Endodermal cell (in vitro differentiated cells): ENCODE data around the gene MGAT3. TPM values are rescaled to one million over a fixed set of nuclear protein-coding genes. Genes with fewer than 3 reads are reported as not detected.

Source experiments
- DNase-seq: peaks from one replicate; pipeline ENCODE4 v3.0.0-alpha.2; 2017
- H3K27ac ChIP-seq: 2 replicates; pipeline ENCODE4 v1.5.1; 2013; ENCODE audit warnings: mild to moderate bottlenecking, low read depth, low read length, moderate library complexity
- H3K27me3 ChIP-seq: 2 replicates; pipeline ENCODE4 v1.6.1; 2013; ENCODE audit warnings: mild to moderate bottlenecking, low read length, moderate library complexity; ENCODE audit not compliant: insufficient read depth, control insufficient read depth, poor library complexity, severe bottlenecking
- H3K36me3 ChIP-seq: 2 replicates; pipeline ENCODE4 v1.7.0; 2013; ENCODE audit warnings: mild to moderate bottlenecking, low read length, moderate library complexity; ENCODE audit not compliant: control insufficient read depth, insufficient read depth
- H3K4me1 ChIP-seq: one replicate; pipeline ENCODE4 v1.7.0; 2013; ENCODE audit warnings: low read length; ENCODE audit not compliant: control insufficient read depth, insufficient read depth
- H3K4me3 ChIP-seq: 2 replicates; pipeline ENCODE4 v1.5.1; 2013; ENCODE audit warnings: mild to moderate bottlenecking, low read length, moderate library complexity
- H3K9ac ChIP-seq: 2 replicates; pipeline ENCODE4 v1.6.1; 2013; ENCODE audit warnings: mild to moderate bottlenecking, low read length, moderate library complexity; ENCODE audit not compliant: poor library complexity, severe bottlenecking; ENCODE audit errors: extremely low read depth
- H3K9me3 ChIP-seq: 2 replicates; pipeline ENCODE4 v1.6.1; 2013; ENCODE audit warnings: mild to moderate bottlenecking, low read length, moderate library complexity; ENCODE audit not compliant: control insufficient read depth
- H3K27ac Mint-ChIP-seq: 2 replicates; pipeline ENCODE4 v1.8.0; 2020; ENCODE audit warnings: mixed read lengths
- H3K27me3 Mint-ChIP-seq: 2 replicates; pipeline ENCODE4 v1.8.0; 2021; ENCODE audit warnings: mild to moderate bottlenecking, mixed read lengths; ENCODE audit not compliant: insufficient read depth
- H3K36me3 Mint-ChIP-seq: 2 replicates; pipeline ENCODE4 v1.8.0; 2020; ENCODE audit warnings: low read depth, mixed read lengths
- H3K4me1 Mint-ChIP-seq: 2 replicates; pipeline ENCODE4 v1.8.0; 2020; ENCODE audit warnings: mixed read lengths
- H3K4me3 Mint-ChIP-seq: 2 replicates; pipeline ENCODE4 v1.8.0; 2020; ENCODE audit warnings: mild to moderate bottlenecking, moderate library complexity, mixed read lengths
- H3K9me3 Mint-ChIP-seq: 2 replicates; pipeline ENCODE4 v1.8.0; 2020; ENCODE audit warnings: mild to moderate bottlenecking, mixed read lengths
- WGBS, 2 experiments: methylation state at CpG; one replicate each; pipeline versions ENCODE4 v1.1.5 to v1.1.7; 2013; ENCODE audit warnings: missing lambda C conversion rate in 2 of 2, mixed read lengths in 1 of 2; ENCODE audit not compliant: insufficient coverage in 1 of 2, insufficient read length in 1 of 2; 5-methylcytosine and 5-hydroxymethylcytosine counted together
- total RNA-seq, 2 donors: library from RNA; stranded (reverse); fragmentation: NEBNext Ultra II Directional in 1 of 2; extraction: Animal tissue kit (Norgen Biotek cat#: 25700) in 1 of 2; gene quantifications; 2 replicates in 1 of 2; 3 replicates in 1 of 2; pipeline ENCODE4 v1.2.1, GENCODE V29; 2021
- TF ChIP-seq, protein P1 (sequence below): fragments of 200-600 bp; sonication (generic); conservative IDR thresholded peaks from 2 replicates; pipeline ENCODE4 v1.5.0; 2021; ENCODE audit warnings: antibody characterized with exemption, mild to moderate bottlenecking

MGAT3 gene
- total RNA-seq, 2 donors from 2014 or later, result 9.0 to 16.7 TPM

DNA sequence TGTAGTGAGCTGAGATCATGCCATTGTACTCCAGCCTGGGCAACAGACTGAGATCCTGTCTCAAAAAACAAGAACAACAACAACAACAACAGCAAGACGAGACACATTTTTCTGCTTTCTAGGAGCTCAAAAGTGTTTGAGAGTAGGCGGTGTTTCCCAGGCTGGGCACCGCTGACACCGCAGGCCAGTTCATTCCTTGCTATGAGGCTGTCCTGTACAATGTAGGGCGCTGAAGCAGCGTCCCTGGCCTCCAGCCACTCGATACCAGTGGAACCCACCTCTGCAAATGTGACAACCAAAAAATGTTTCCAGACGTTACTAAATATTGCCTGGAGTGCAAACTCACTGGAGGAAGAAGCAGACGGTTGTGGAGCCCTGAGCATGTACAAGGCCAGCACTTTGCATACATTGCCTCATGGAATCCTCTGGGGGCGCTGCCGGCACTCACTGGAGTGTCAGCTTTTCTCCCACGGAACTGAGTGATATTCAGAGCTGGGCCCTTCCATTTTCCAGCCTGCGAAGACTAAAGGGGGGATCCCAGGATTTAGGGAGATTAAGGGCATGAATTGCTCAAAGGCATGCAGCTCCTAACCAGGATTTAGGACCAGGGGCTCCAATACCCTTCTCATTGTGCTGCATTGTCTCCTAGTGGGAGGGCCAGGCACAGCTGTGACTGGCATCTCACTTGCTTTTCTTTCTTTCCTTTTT lies 39.5 kb downstream of the MGAT3 start:
- TF ChIP-seq, protein P1, sequence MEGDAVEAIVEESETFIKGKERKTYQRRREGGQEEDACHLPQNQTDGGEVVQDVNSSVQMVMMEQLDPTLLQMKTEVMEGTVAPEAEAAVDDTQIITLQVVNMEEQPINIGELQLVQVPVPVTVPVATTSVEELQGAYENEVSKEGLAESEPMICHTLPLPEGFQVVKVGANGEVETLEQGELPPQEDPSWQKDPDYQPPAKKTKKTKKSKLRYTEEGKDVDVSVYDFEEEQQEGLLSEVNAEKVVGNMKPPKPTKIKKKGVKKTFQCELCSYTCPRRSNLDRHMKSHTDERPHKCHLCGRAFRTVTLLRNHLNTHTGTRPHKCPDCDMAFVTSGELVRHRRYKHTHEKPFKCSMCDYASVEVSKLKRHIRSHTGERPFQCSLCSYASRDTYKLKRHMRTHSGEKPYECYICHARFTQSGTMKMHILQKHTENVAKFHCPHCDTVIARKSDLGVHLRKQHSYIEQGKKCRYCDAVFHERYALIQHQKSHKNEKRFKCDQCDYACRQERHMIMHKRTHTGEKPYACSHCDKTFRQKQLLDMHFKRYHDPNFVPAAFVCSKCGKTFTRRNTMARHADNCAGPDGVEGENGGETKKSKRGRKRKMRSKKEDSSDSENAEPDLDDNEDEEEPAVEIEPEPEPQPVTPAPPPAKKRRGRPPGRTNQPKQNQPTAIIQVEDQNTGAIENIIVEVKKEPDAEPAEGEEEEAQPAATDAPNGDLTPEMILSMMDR, result peak; percentile 89
- Mint-ChIP-seq H3K27ac (no peak overlapping the region), H3K27me3 (peaks cover 37% of the 10 kb centered on the region), H3K36me3 (no peaks in the 10 kb centered on the region), H3K4me3 (no peak overlapping the region), H3K9me3 (no peaks in the 10 kb centered on the region), H3K4me1 (peaks cover 17% of the 10 kb centered on the region)
- Histone ChIP-seq H3K36me3 (no peaks in the 10 kb centered on the region), H3K9me3 (no peaks in the 10 kb centered on the region), H3K9ac (no peak overlapping the region), H3K27me3 (no peaks in the 10 kb centered on the region), H3K4me1 (peaks cover 10% of the 10 kb centered on the region), H3K4me3 (no peak overlapping the region), H3K27ac (no peak overlapping the region)
- 61% methylated on average over 11 to 13 of the region's 13 CpGs for WGBS, 2 experiments
- DNase-seq, result peak; percentile 90

DNA sequence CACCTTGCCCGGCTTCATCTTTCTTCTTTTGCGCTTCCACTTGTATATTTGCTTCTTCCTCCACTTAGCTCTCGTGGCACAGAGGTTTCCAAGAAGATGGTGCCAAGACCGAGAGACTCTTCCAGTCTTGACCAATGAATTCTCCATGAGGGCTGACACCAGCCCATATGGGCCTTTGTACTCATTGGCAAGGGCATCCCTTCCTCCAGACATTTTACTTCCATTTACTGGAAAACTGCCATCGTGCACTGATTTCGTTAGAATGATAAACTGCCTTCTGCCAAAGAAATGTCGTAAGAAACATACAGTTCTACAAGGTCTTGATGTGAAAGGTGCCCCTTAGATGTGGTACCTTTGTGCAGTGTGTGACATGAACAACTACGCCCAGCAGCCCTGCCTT lies 40.6 kb downstream of the MGAT3 start:
- DNase-seq, result no peak
- Histone ChIP-seq H3K36me3 (no peaks in the 10 kb centered on the region), H3K9ac (no peak overlapping the region), H3K9me3 (no peaks in the 10 kb centered on the region), H3K4me3 (no peak overlapping the region), H3K27me3 (no peaks in the 10 kb centered on the region), H3K4me1 (peaks cover 17% of the 10 kb centered on the region), H3K27ac (no peak overlapping the region)
- Mint-ChIP-seq H3K27ac (no peak overlapping the region), H3K27me3 (peaks cover 37% of the 10 kb centered on the region), H3K36me3 (no peaks in the 10 kb centered on the region), H3K9me3 (no peaks in the 10 kb centered on the region), H3K4me3 (no peak overlapping the region), H3K4me1 (peaks cover 22% of the 10 kb centered on the region)
- WGBS, 2 experiments, result 94 to 99% methylated on average over 7 to 8 of the region's 8 CpGs
- TF ChIP-seq, protein P1, result no peak

DNA sequence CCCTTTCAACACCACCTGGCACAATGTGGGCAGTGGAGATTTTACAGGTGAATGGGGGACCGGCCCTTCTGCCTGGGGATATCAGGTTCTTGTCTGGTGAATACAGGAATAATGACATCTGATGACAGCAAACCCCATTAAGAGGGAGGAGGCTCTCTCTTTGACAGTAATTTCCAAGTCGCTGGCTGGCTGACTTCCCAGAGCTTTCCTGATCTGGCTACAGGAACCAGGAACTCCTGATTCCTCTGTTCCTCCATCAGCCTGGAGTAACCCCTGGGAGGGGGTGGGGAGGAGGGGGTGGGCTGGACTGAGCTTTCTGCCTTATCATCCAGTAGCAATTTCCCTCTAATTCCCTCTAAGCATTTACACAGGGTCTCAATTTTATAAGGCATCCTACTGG lies 41.6 kb downstream of the MGAT3 start:
- Histone ChIP-seq H3K27ac (no peak overlapping the region), H3K4me3 (no peak overlapping the region), H3K4me1 (peaks cover 17% of the 10 kb centered on the region), H3K9me3 (no peaks in the 10 kb centered on the region), H3K9ac (no peak overlapping the region), H3K27me3 (no peaks in the 10 kb centered on the region), H3K36me3 (peaks cover under 1% of the 10 kb centered on the region)
- H3K9me3 Mint-ChIP-seq, result no peaks in the 10 kb centered on the region
- DNase-seq, result no peak
- H3K27ac Mint-ChIP-seq, result no peak overlapping the region
- peaks cover 1% of the 10 kb centered on the region for H3K36me3 Mint-ChIP-seq
- WGBS, 2 experiments, result 80% methylated on average over 2 of the region's 2 CpGs; no CpG with 5 or more reads in 1 of the 2 experiments
- peaks cover 22% of the 10 kb centered on the region for H3K4me1 Mint-ChIP-seq
- no peak overlapping the region for H3K4me3 Mint-ChIP-seq
- peaks cover 37% of the 10 kb centered on the region for H3K27me3 Mint-ChIP-seq
- TF ChIP-seq, protein P1, result no peak
